LNCaP clone FGC (cell line): ENCODE results near the gene SURF4.
A peak's percentile ranks its signal among the peaks of the same experiment; 100 is the strongest.

ENCODE experiments used
- DNase-seq: peaks from one replicate; pipeline ENCODE4 v3.0.0-alpha.2; 2011; ENCODE audit warnings: low read depth
- H3K4me3 ChIP-seq: 2 replicates; pipeline ENCODE4 v1.5.1; 2011; ENCODE audit warnings: mild to moderate bottlenecking, low read depth, low read length, control low read depth
- TF ChIP-seq, protein P1 (sequence below): IDR thresholded peaks from 2 replicates; pipeline ENCODE4 v1.5.1; 2012; ENCODE audit warnings: mild to moderate bottlenecking; ENCODE audit not compliant: control insufficient read depth, insufficient read depth; ENCODE audit errors: extremely low read depth

SURF4 gene

DNA sequence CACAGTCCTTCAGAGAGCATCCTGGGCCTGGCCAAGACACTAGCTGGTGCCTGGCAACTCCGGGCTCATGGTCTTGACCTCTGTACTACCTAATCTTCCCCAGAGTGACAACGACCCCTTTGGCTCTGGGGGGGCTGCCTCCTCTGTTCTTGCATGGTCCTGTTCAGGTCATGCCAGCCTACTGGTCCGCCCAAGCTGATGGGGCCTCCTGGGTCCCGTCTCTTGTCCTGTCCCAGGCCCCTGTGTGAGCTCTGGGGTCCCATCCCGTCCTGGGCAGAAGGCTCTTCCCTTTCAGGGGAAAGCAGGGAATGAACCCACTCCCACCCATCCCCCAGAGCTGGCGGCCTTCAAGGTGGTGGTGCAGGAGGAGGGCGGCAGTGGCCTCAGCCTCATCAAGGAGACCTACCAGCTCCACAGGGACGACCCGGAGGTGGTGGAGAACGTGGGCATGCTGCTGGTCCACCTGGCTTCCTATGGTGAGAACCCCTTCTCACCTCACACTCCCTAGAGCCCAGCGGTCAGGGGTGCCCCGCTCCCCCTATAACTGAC, 28.7 kb upstream of the SURF4 start:
- TF ChIP-seq, protein P1, sequence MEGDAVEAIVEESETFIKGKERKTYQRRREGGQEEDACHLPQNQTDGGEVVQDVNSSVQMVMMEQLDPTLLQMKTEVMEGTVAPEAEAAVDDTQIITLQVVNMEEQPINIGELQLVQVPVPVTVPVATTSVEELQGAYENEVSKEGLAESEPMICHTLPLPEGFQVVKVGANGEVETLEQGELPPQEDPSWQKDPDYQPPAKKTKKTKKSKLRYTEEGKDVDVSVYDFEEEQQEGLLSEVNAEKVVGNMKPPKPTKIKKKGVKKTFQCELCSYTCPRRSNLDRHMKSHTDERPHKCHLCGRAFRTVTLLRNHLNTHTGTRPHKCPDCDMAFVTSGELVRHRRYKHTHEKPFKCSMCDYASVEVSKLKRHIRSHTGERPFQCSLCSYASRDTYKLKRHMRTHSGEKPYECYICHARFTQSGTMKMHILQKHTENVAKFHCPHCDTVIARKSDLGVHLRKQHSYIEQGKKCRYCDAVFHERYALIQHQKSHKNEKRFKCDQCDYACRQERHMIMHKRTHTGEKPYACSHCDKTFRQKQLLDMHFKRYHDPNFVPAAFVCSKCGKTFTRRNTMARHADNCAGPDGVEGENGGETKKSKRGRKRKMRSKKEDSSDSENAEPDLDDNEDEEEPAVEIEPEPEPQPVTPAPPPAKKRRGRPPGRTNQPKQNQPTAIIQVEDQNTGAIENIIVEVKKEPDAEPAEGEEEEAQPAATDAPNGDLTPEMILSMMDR = no peak
- DNase-seq = no peak
- no peak overlapping the region for H3K4me3 ChIP-seq

DNA sequence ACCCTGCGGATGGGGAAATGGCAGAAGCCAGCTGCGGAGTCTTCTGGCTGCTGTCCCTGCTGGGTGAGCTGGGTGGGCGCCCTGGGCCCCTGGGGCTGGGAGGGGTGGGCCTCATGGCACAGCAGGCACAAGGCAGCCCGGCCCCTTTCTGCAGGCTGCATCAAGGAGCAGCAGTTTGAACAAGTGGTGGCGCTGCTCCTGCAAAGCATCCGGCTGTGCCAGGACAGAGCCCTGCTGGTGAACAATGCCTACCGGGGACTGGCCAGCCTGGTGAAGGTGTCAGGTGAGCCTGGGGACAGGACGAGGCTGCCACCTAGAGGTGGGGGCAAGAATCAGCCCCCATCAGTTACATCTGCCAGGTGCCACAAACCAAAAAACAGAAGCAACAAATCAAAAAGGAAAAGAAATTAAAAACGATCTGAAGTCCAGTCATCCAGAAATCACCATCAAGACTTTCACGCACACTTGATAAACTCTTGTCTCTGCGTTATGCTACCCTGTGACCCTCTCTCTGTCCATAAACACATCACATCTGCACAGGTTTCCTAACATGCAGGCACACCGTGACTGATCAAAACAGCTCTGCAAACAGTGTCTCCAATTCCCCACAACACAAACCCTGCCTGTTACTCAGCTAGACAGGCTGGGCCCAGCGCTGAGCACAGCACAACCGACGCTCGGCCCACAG, 28.1 kb upstream of the SURF4 start:
- H3K4me3 ChIP-seq = no peak overlapping the region
- TF ChIP-seq, protein P1 = peak; percentile 68
- DNase-seq = peak; percentile 21

DNA sequence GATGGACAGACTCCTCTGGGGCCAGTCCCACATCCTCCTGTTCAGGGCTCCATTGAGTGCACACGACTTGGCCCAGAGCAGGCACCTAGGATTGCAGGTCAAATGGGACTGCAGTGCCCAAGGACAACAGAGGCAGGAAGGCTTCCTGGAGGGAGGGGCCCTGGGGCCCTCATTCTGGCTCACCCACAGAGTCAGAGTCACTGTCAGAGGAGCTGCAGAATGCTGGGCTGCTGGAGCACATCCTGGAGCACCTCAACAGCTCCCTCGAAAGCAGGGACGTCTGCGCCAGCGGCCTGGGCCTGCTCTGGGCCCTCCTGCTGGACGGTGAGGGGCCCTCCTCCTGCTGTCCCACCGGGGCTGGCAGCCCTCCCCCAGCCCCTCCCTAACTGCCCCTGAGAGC, 26.8 kb upstream of the SURF4 start:
- no peak overlapping the region for H3K4me3 ChIP-seq
- DNase-seq = no peak
- TF ChIP-seq, protein P1 = no peak

DNA sequence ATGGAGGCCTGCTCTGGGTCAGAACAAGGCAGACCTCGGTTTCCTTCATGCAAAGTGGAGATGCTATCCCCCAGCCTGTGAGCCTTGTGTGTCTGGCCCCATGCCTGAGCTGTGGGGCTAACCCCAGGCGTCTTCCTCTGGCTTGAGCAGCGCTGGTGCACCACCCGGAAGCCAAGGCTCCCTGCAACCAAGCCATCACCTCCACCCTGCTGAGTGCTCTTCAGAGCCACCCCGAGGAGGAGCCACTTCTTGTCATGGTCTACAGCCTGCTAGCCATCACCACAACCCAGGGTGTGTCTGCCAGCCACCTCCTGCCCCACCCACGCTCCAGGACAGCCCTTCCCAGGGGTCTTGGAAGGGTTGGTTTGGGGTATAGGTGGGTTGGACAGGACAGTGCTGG, 25.7 kb upstream of the SURF4 start:
- no peak overlapping the region for H3K4me3 ChIP-seq
- no peak for DNase-seq
- TF ChIP-seq, protein P1 = no peak

DNA sequence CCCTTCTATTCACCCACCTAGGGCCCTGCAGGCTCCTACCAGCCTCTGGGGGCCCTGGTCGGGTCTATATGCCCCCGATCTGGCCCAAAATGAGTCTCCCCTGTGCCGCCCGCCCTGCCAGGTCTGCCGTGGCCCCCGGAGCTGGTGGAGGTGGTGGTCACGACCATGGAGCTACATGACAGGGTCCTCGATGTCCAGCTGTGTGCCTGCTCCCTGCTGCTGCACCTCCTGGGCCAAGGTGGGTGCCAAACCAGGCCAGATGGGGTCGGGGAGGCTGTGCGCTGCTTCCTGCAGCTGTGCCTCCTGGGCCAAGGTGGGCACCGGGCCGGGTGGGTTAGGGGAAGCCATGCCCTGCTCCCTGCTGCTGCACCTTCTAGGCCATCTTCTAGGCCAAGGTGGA, 24.4 kb upstream of the SURF4 start:
- H3K4me3 ChIP-seq = no peak overlapping the region
- TF ChIP-seq, protein P1 = no peak
- DNase-seq = no peak

DNA sequence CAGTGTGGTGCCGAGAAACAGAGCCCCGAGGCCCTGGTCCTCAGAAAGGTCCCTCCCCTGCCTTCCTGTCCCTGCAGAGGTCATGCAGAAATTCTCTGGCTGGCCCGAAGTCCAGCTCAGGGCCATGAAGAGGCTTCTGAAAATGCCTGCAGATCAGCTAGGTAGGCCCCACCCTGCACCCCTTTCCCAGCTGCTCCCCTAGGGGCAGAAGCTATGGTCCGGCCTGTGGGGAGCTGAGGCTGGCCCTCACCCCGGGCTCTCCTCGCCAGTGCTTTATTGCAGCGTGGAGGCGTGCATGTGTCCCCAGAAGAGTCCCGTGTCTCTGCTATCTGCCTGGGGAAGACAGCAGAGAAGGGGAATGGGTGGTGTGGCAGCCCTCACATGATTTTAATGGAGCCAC, 22.0 kb upstream of the SURF4 start:
- TF ChIP-seq, protein P1 = no peak
- DNase-seq = no peak
- H3K4me3 ChIP-seq = no peak overlapping the region

DNA sequence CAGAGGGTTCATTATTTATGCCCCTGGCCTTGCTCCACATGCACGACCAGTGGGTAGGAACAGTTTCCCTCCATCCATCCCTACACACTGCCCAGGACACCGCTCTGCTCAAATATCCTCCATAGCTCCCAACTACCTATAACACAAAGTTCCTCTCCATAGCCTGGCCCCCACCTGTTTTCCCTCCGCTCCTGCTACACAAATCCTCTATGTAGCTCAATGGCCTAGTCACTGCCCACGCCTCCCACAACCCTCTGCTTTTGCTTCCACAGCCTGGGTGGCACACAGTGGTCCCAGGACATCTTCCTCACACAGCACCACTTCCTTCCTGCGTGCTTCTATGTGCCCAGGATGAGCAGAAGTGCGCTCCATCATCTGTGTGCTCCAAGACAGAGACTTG, 21.5 kb upstream of the SURF4 start:
- H3K4me3 ChIP-seq = no peak overlapping the region
- TF ChIP-seq, protein P1 = no peak
- DNase-seq = no peak
